ENCODE data around the gene FAM3C. TPM values are rescaled to one million over a fixed set of nuclear protein-coding genes. Genes with fewer than 3 reads are reported as not detected.
"Not testable (repeated sequence)": the region's sequence is repeated elsewhere in the genome, so short reads cannot be mapped to it uniquely, and the experiment has no call there.

The FAM3C gene
- polyA plus RNA-seq, 4 donors, result 119 to 149 (median 139) TPM

- DNase-seq (ENCODE audit: low read depth in 4 of 4, low spot score in 3 of 4), result no peak
Observed at GRCh38 chr7:121334875-121335648, 61.0 kb downstream of the FAM3C start.

- DNase-seq (ENCODE audit: low read depth in 4 of 4, low spot score in 3 of 4), result no peak
Observed at GRCh38 chr7:121334376-121334775, 61.7 kb downstream of the FAM3C start.

- DNase-seq (ENCODE audit: low read depth in 4 of 4, low spot score in 3 of 4), result no peak
Observed at GRCh38 chr7:121331574-121331973, 64.5 kb downstream of the FAM3C start.

GRCh38 chr7:121331048-121331447 is 65.1 kb downstream of the FAM3C start:
- no peak for DNase-seq (ENCODE audit: low read depth in 4 of 4, low spot score in 3 of 4)

GRCh38 chr7:121330053-121330833 is 65.9 kb downstream of the FAM3C start:
- no peak for DNase-seq (ENCODE audit: low read depth in 4 of 4, low spot score in 3 of 4)

- DNase-seq (ENCODE audit: low read depth in 4 of 4, low spot score in 3 of 4), result no peak
Observed at GRCh38 chr7:121329191-121330052, 66.7 kb downstream of the FAM3C start.

GRCh38 chr7:121328508-121329190 is 67.5 kb downstream of the FAM3C start, which contains the start of gene WNT16:
WNT16 (plus strand) TSS chr7:121329000; CDS start chr7:121329293, 293 bp downstream.
- no peak for DNase-seq (ENCODE audit: low read depth in 4 of 4, low spot score in 3 of 4)

- DNase-seq (ENCODE audit: low read depth in 4 of 4, low spot score in 3 of 4), result no peak
Observed at GRCh38 chr7:121327671-121328070, 68.4 kb downstream of the FAM3C start.

GRCh38 chr7:121323515-121324302 is 72.4 kb downstream of the FAM3C start:
- DNase-seq (ENCODE audit: low read depth in 4 of 4, low spot score in 3 of 4), result no peak

GRCh38 chr7:121322460-121322859 is 73.6 kb downstream of the FAM3C start:
- no peak for DNase-seq (ENCODE audit: low read depth in 4 of 4, low spot score in 3 of 4)

- not testable (repeated sequence) for DNase-seq (ENCODE audit: low read depth in 4 of 4, low spot score in 3 of 4)
Observed at GRCh38 chr7:121315170-121315569, 80.9 kb downstream of the FAM3C start.

- no peak for DNase-seq (ENCODE audit: low read depth in 4 of 4, low spot score in 3 of 4)
Observed at GRCh38 chr7:121313793-121314676, 82.1 kb downstream of the FAM3C start.

- DNase-seq (ENCODE audit: low read depth in 4 of 4, low spot score in 3 of 4), result no peak
Observed at GRCh38 chr7:121313220-121313792, 82.8 kb downstream of the FAM3C start.

- DNase-seq (ENCODE audit: low read depth in 4 of 4, low spot score in 3 of 4), result no peak
Observed at GRCh38 chr7:121307021-121307574, 89.0 kb downstream of the FAM3C start.

GRCh38 chr7:121306565-121306964 is 89.5 kb downstream of the FAM3C start:
- DNase-seq (ENCODE audit: low read depth in 4 of 4, low spot score in 3 of 4), result no peak

- no peak for DNase-seq (ENCODE audit: low read depth in 4 of 4, low spot score in 3 of 4)
Observed at GRCh38 chr7:121305109-121305508, 91.0 kb downstream of the FAM3C start.

- no peak for DNase-seq (ENCODE audit: low read depth in 4 of 4, low spot score in 3 of 4)
Observed at GRCh38 chr7:121304102-121304658, 91.9 kb downstream of the FAM3C start.
